ENCODE results near the gene LPAR6. TPM values are rescaled to one million over a fixed set of nuclear protein-coding genes. Genes with fewer than 3 reads are reported as not detected.

Gene LPAR6
- total and polyA plus RNA-seq, 2 of the 4 experiments (the other 2 are of a cell fraction): 1.4 to 2.0 TPM

GRCh38 chr13:48410199-48410598 lies 2.7 kb downstream of the LPAR6 start:
- Histone ChIP-seq H2BK20ac (ENCODE audit: low read depth, low read length) (no peak overlapping the region), H3K9ac (ENCODE audit: low read depth, low read length) (no peak overlapping the region), H2AK9ac (replicated peaks; ENCODE audit: low read depth, low read length, poor library complexity) (no peak overlapping the region), H3K79me1 (ENCODE audit: low read depth in 1 of 2, low read length in 2 of 2) (peaks cover 0 to 11% of the 10 kb centered on the region in 2 experiments; a peak in 2 of 4 replicates), H3K4me3 (ENCODE audit: insufficient read depth, low read depth, low read length) (no peak overlapping the region), H2BK120ac (ENCODE audit: low read depth, low read length) (no peak overlapping the region), H2BK5ac (ENCODE audit: low read depth, low read length, poor library complexity, severe bottlenecking) (no peak overlapping the region), H3K18ac (ENCODE audit: low read depth, low read length) (no peak overlapping the region), H2AK5ac (ENCODE audit: low read depth, low read length) (no peak overlapping the region), H2BK15ac (ENCODE audit: low read depth, low read length) (no peak overlapping the region), H3K36me3 (ENCODE audit: control insufficient read depth, insufficient read depth, low read length) (no peaks in the 10 kb centered on the region), H3K23ac (ENCODE audit: low read depth, low read length) (no peak overlapping the region), H3K9me3 (ENCODE audit: control insufficient read depth, insufficient read depth, low read length) (no peaks in the 10 kb centered on the region), H4K91ac (ENCODE audit: insufficient read depth, low read depth, low read length) (no peak overlapping the region), H3K9me1 (ENCODE audit: insufficient read depth, low read length) (no peaks in the 10 kb centered on the region), H2AFZ (replicated peaks; ENCODE audit: low read length, poor library complexity) (no peak overlapping the region), H3K56ac (ENCODE audit: extremely low read depth, insufficient read depth, low read length) (no peak overlapping the region), H3K27ac (ENCODE audit: insufficient read depth, low read length) (no peak overlapping the region), H4K8ac (ENCODE audit: low read depth in 2 of 2, low read length in 2 of 2) (no peak overlapping the region), H3K14ac (replicated peaks; ENCODE audit: low read depth, low read length) (no peak overlapping the region), H3K4me2 (ENCODE audit: low read depth, low read length) (peak overlapping the region; percentile 88), H3K27me3 (ENCODE audit: control insufficient read depth, insufficient read depth, low read length) (no peaks in the 10 kb centered on the region), H4K20me1 (ENCODE audit: insufficient read depth, low read length) (no peaks in the 10 kb centered on the region), H3K4ac (ENCODE audit: low read depth, low read length) (no peak overlapping the region), H3K4me1 (ENCODE audit: control insufficient read depth, insufficient read depth, low read length) (no peaks in the 10 kb centered on the region), H4K5ac (ENCODE audit: low read depth, low read length) (no peak overlapping the region)
- ChIA-PET POLR2A (ENCODE audit: unreplicated experiment) (no interaction called here), CTCF (no interaction called here)
- in situ Hi-C loops (cut with MboI; ENCODE audit: low sequenced_read_pairs): no loop called here
- WGBS, 2 experiments (ENCODE audit: extremely low coverage in 2 of 2, insufficient read length in 1 of 2): no CpG with 5 or more reads among the region's 5 CpGs
- TF ChIP-seq CTCF (conservative IDR thresholded peaks at IDR 0.05; ENCODE audit: low read depth, low read length): no peak
- TF ChIP-seq POLR2A (IDR thresholded peaks at IDR 0.05; ENCODE audit: low read depth, low read length): no peak
- no peak for TF ChIP-seq BHLHE40 (IDR thresholded peaks at IDR 0.05; ENCODE audit: low read depth, low read length)
- no peak for TF ChIP-seq NFE2L2 (IDR thresholded peaks at IDR 0.05; ENCODE audit: low read depth, low read length)
- BruUV-seq (replicated peaks): no TSS peak
- ATAC-seq (ENCODE audit: low read depth): no peak
- dilution Hi-C loops (cut with HindIII; ENCODE audit: low sequenced_read_pairs, unreplicated experiment): no loop called here
- intact Hi-C loops (cut with micrococcal nuclease): loop anchor here (5.0 kb wide), 1 partner anchor 172 kb away; no protein-coding TSS in a partner anchor
- no peak for DNase-seq

All from IMR-90 (cell line).